Measurements from ENCODE around the gene DOCK3.

The DOCK3 gene

GRCh38 chr3:50651920-50652529, 22.7 kb upstream of the DOCK3 start:
- no peaks in the 10 kb centered on the region for H3K27me3 ChIP-seq (ENCODE audit: low read depth, low read length)
- H3K27ac ChIP-seq (ENCODE audit: low read length): no peak overlapping the region
- no peaks in the 10 kb centered on the region for H3K4me1 ChIP-seq (ENCODE audit: control insufficient read depth in 1 of 2, insufficient read depth in 2 of 2, low read length in 2 of 2)
- no peaks in the 10 kb centered on the region for H3K9me3 ChIP-seq (ENCODE audit: control insufficient read depth in 1 of 2, low read length in 2 of 2)
- peaks cover under 1 to 15% of the 10 kb centered on the region in 2 donors for H3K36me3 ChIP-seq (ENCODE audit: control insufficient read depth in 1 of 2, insufficient read depth in 2 of 2, low read length in 2 of 2)
- H3K4me3 ChIP-seq (ENCODE audit: low read depth in 1 of 2, low read length in 2 of 2): no peak overlapping the region

GRCh38 chr3:50652709-50653108, 22.0 kb upstream of the DOCK3 start:
- H3K27me3 ChIP-seq (ENCODE audit: low read depth, low read length): no peaks in the 10 kb centered on the region
- no peak overlapping the region for H3K27ac ChIP-seq (ENCODE audit: low read length)
- H3K9me3 ChIP-seq (ENCODE audit: control insufficient read depth in 1 of 2, low read length in 2 of 2): no peaks in the 10 kb centered on the region
- peaks cover 0 to 10% of the 10 kb centered on the region in 2 donors for H3K36me3 ChIP-seq (ENCODE audit: control insufficient read depth in 1 of 2, insufficient read depth in 2 of 2, low read length in 2 of 2)
- no peak overlapping the region for H3K4me3 ChIP-seq (ENCODE audit: low read depth in 1 of 2, low read length in 2 of 2)
- H3K4me1 ChIP-seq (ENCODE audit: control insufficient read depth in 1 of 2, insufficient read depth in 2 of 2, low read length in 2 of 2): no peaks in the 10 kb centered on the region

GRCh38 chr3:50653937-50654595, 20.7 kb upstream of the DOCK3 start:
- Histone ChIP-seq H3K4me3 (ENCODE audit: low read depth in 1 of 2, low read length in 2 of 2) (no peak overlapping the region), H3K27ac (ENCODE audit: low read length) (no peak overlapping the region), H3K4me1 (ENCODE audit: control insufficient read depth in 1 of 2, insufficient read depth in 2 of 2, low read length in 2 of 2) (no peaks in the 10 kb centered on the region), H3K9me3 (ENCODE audit: control insufficient read depth in 1 of 2, low read length in 2 of 2) (no peaks in the 10 kb centered on the region), H3K36me3 (ENCODE audit: control insufficient read depth in 1 of 2, insufficient read depth in 2 of 2, low read length in 2 of 2) (peaks cover 0 to 3% of the 10 kb centered on the region in 2 donors), H3K27me3 (ENCODE audit: low read depth, low read length) (no peaks in the 10 kb centered on the region)

- Histone ChIP-seq H3K4me3 (ENCODE audit: low read depth in 1 of 2, low read length in 2 of 2) (no peak overlapping the region), H3K36me3 (ENCODE audit: control insufficient read depth in 1 of 2, insufficient read depth in 2 of 2, low read length in 2 of 2) (no peaks in the 10 kb centered on the region)
These were observed 19.5 kb upstream of the DOCK3 start for GRCh38 chr3:50655009-50655830.

GRCh38 chr3:50656417-50657195, 18.1 kb upstream of the DOCK3 start:
- no peaks in the 10 kb centered on the region for H3K27me3 ChIP-seq (ENCODE audit: low read depth, low read length)
- H3K9me3 ChIP-seq (ENCODE audit: control insufficient read depth in 1 of 2, low read length in 2 of 2): no peaks in the 10 kb centered on the region
- no peaks in the 10 kb centered on the region for H3K4me1 ChIP-seq (ENCODE audit: control insufficient read depth in 1 of 2, insufficient read depth in 2 of 2, low read length in 2 of 2)
- no peak overlapping the region for H3K27ac ChIP-seq (ENCODE audit: low read length)
- H3K4me3 ChIP-seq (ENCODE audit: low read depth in 1 of 2, low read length in 2 of 2): no peak overlapping the region
- H3K36me3 ChIP-seq (ENCODE audit: control insufficient read depth in 1 of 2, insufficient read depth in 2 of 2, low read length in 2 of 2): no peaks in the 10 kb centered on the region

More at GRCh38 chr3:50655009-50655830, 19.5 kb upstream of the DOCK3 start:
- Histone ChIP-seq H3K27me3 (ENCODE audit: low read depth, low read length) (no peaks in the 10 kb centered on the region), H3K9me3 (ENCODE audit: control insufficient read depth in 1 of 2, low read length in 2 of 2) (no peaks in the 10 kb centered on the region), H3K27ac (ENCODE audit: low read length) (no peak overlapping the region), H3K4me1 (ENCODE audit: control insufficient read depth in 1 of 2, insufficient read depth in 2 of 2, low read length in 2 of 2) (no peaks in the 10 kb centered on the region)

GRCh38 chr3:50657407-50657806, 17.3 kb upstream of the DOCK3 start:
- no peak overlapping the region for H3K27ac ChIP-seq (ENCODE audit: low read length)
- H3K4me3 ChIP-seq (ENCODE audit: low read depth in 1 of 2, low read length in 2 of 2): no peak overlapping the region
- no peaks in the 10 kb centered on the region for H3K36me3 ChIP-seq (ENCODE audit: control insufficient read depth in 1 of 2, insufficient read depth in 2 of 2, low read length in 2 of 2)
- H3K27me3 ChIP-seq (ENCODE audit: low read depth, low read length): no peaks in the 10 kb centered on the region
- no peaks in the 10 kb centered on the region for H3K4me1 ChIP-seq (ENCODE audit: control insufficient read depth in 1 of 2, insufficient read depth in 2 of 2, low read length in 2 of 2)
- no peaks in the 10 kb centered on the region for H3K9me3 ChIP-seq (ENCODE audit: control insufficient read depth in 1 of 2, low read length in 2 of 2)

GRCh38 chr3:50657816-50658215, 16.9 kb upstream of the DOCK3 start:
- Histone ChIP-seq H3K4me1 (ENCODE audit: control insufficient read depth in 1 of 2, insufficient read depth in 2 of 2, low read length in 2 of 2) (no peaks in the 10 kb centered on the region), H3K9me3 (ENCODE audit: control insufficient read depth in 1 of 2, low read length in 2 of 2) (no peaks in the 10 kb centered on the region), H3K27me3 (ENCODE audit: low read depth, low read length) (no peaks in the 10 kb centered on the region), H3K27ac (ENCODE audit: low read length) (no peak overlapping the region), H3K4me3 (ENCODE audit: low read depth in 1 of 2, low read length in 2 of 2) (no peak overlapping the region), H3K36me3 (ENCODE audit: control insufficient read depth in 1 of 2, insufficient read depth in 2 of 2, low read length in 2 of 2) (no peaks in the 10 kb centered on the region)

GRCh38 chr3:50658416-50658815, 16.3 kb upstream of the DOCK3 start:
- Histone ChIP-seq H3K4me1 (ENCODE audit: control insufficient read depth in 1 of 2, insufficient read depth in 2 of 2, low read length in 2 of 2) (no peaks in the 10 kb centered on the region), H3K27ac (ENCODE audit: low read length) (no peak overlapping the region), H3K9me3 (ENCODE audit: control insufficient read depth in 1 of 2, low read length in 2 of 2) (no peaks in the 10 kb centered on the region), H3K36me3 (ENCODE audit: control insufficient read depth in 1 of 2, insufficient read depth in 2 of 2, low read length in 2 of 2) (no peaks in the 10 kb centered on the region), H3K4me3 (ENCODE audit: low read depth in 1 of 2, low read length in 2 of 2) (no peak overlapping the region), H3K27me3 (ENCODE audit: low read depth, low read length) (no peaks in the 10 kb centered on the region)

GRCh38 chr3:50658831-50659230, 15.9 kb upstream of the DOCK3 start:
- Histone ChIP-seq H3K4me1 (ENCODE audit: control insufficient read depth in 1 of 2, insufficient read depth in 2 of 2, low read length in 2 of 2) (no peaks in the 10 kb centered on the region), H3K9me3 (ENCODE audit: control insufficient read depth in 1 of 2, low read length in 2 of 2) (no peaks in the 10 kb centered on the region), H3K4me3 (ENCODE audit: low read depth in 1 of 2, low read length in 2 of 2) (no peak overlapping the region), H3K36me3 (ENCODE audit: control insufficient read depth in 1 of 2, insufficient read depth in 2 of 2, low read length in 2 of 2) (no peaks in the 10 kb centered on the region), H3K27me3 (ENCODE audit: low read depth, low read length) (no peaks in the 10 kb centered on the region), H3K27ac (ENCODE audit: low read length) (no peak overlapping the region)

- Histone ChIP-seq H3K27ac (ENCODE audit: low read length) (no peak overlapping the region), H3K27me3 (ENCODE audit: low read depth, low read length) (no peaks in the 10 kb centered on the region), H3K4me3 (ENCODE audit: low read depth in 1 of 2, low read length in 2 of 2) (no peak overlapping the region), H3K36me3 (ENCODE audit: control insufficient read depth in 1 of 2, insufficient read depth in 2 of 2, low read length in 2 of 2) (no peaks in the 10 kb centered on the region), H3K9me3 (ENCODE audit: control insufficient read depth in 1 of 2, low read length in 2 of 2) (no peaks in the 10 kb centered on the region), H3K4me1 (ENCODE audit: control insufficient read depth in 1 of 2, insufficient read depth in 2 of 2, low read length in 2 of 2) (no peaks in the 10 kb centered on the region)
These were observed 14.3 kb upstream of the DOCK3 start for GRCh38 chr3:50660386-50660785.

- no peaks in the 10 kb centered on the region for H3K27me3 ChIP-seq (ENCODE audit: low read depth, low read length)
- H3K4me3 ChIP-seq (ENCODE audit: low read depth in 1 of 2, low read length in 2 of 2): no peak overlapping the region
- no peaks in the 10 kb centered on the region for H3K4me1 ChIP-seq (ENCODE audit: control insufficient read depth in 1 of 2, insufficient read depth in 2 of 2, low read length in 2 of 2)
- no peak overlapping the region for H3K27ac ChIP-seq (ENCODE audit: low read length)
- no peaks in the 10 kb centered on the region for H3K9me3 ChIP-seq (ENCODE audit: control insufficient read depth in 1 of 2, low read length in 2 of 2)
- no peaks in the 10 kb centered on the region for H3K36me3 ChIP-seq (ENCODE audit: control insufficient read depth in 1 of 2, insufficient read depth in 2 of 2, low read length in 2 of 2)
These were observed 13.3 kb upstream of the DOCK3 start for GRCh38 chr3:50661321-50661837.
